ENCODE results near the gene AMMECR1.
"Not testable (repeated sequence)": the region's sequence is repeated elsewhere in the genome, so short reads cannot be mapped to it uniquely, and the experiment has no call there.

The AMMECR1 gene

GRCh38 chrX:110338935-110339334 is 21.1 kb upstream of the AMMECR1 start:
- POLR2A ChIA-PET (ENCODE audit: low non-redundant PET), result no interaction called here
- TF ChIP-seq, protein P1, sequence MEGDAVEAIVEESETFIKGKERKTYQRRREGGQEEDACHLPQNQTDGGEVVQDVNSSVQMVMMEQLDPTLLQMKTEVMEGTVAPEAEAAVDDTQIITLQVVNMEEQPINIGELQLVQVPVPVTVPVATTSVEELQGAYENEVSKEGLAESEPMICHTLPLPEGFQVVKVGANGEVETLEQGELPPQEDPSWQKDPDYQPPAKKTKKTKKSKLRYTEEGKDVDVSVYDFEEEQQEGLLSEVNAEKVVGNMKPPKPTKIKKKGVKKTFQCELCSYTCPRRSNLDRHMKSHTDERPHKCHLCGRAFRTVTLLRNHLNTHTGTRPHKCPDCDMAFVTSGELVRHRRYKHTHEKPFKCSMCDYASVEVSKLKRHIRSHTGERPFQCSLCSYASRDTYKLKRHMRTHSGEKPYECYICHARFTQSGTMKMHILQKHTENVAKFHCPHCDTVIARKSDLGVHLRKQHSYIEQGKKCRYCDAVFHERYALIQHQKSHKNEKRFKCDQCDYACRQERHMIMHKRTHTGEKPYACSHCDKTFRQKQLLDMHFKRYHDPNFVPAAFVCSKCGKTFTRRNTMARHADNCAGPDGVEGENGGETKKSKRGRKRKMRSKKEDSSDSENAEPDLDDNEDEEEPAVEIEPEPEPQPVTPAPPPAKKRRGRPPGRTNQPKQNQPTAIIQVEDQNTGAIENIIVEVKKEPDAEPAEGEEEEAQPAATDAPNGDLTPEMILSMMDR (conservative IDR thresholded peaks at IDR 0.05; ENCODE audit: low read depth), result no peak
- DNase-seq (ENCODE audit: low spot score), result peak; percentile 1
- CTCF ChIA-PET, result no interaction called here
- no peak overlapping the region for H3K27ac ChIP-seq

- CTCF ChIA-PET; DNase-seq (ENCODE audit: low spot score); H3K27ac ChIP-seq; POLR2A ChIA-PET (ENCODE audit: low non-redundant PET): not testable (repeated sequence)
These were observed 15.6 kb upstream of the AMMECR1 start for GRCh38 chrX:110333458-110333857.

GRCh38 chrX:110331444-110332030 is 13.7 kb upstream of the AMMECR1 start:
- POLR2A ChIA-PET (ENCODE audit: low non-redundant PET), result no interaction called here
- H3K27ac ChIP-seq, result no peak overlapping the region
- DNase-seq (ENCODE audit: low spot score), result no peak
- CTCF ChIA-PET, result no interaction called here
- TF ChIP-seq, protein P1 (conservative IDR thresholded peaks at IDR 0.05; ENCODE audit: low read depth), result no peak

DNA sequence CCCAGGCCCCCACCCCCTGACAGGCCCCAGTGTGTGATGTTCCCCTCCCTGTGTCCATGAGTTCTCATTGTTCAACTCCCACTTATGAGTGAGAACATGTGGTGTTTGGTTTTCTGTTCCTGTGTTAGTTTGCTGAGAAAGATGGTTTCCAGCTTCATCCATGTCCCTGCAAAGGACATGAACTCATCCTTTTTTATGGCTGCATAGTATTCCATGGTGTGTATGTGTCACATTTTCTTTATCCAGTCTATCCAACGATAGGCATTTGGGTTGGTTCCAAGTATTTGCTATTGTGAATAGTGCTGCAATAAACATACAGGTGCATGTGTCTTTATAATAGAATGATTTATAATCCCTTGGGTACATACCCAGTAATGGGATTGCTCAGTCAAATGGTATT is 10.7 kb upstream of the AMMECR1 start:
- H3K27ac ChIP-seq; CTCF ChIA-PET; POLR2A ChIA-PET (ENCODE audit: low non-redundant PET); DNase-seq (ENCODE audit: low spot score): not testable (repeated sequence)

- H3K27ac ChIP-seq, result no peak overlapping the region
- DNase-seq (ENCODE audit: low spot score), result no peak
- ChIA-PET CTCF (interaction anchor here (0.7 kb wide), 1 partner anchor 73 kb away, joined by 4 read pairs; no protein-coding TSS in a partner anchor), POLR2A (ENCODE audit: low non-redundant PET) (no interaction called here)
- TF ChIP-seq, protein P1 (conservative IDR thresholded peaks at IDR 0.05; ENCODE audit: low read depth), result no peak
These were observed 9.5 kb upstream of the AMMECR1 start for GRCh38 chrX:110327336-110327735.

DNA sequence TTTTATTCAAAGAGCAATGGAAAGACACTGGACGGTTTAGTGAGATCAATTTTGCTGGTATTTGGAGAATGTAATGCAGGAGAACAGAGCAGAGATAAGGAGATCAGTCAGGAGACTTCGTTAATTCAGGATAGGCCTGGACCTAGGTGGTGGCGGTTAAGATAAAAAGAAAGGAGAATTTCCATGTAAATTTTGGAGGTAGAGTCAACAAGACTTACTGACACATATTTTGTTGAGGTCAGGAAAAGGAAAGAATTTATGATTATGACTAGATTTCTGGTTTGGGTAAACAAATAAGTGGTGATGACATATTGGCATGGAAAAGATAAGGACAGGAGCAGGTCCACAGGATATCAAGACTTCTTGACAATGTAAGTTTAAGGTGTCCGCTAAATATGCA is 8.8 kb upstream of the AMMECR1 start:
- POLR2A ChIA-PET (ENCODE audit: low non-redundant PET), result no interaction called here
- CTCF ChIA-PET, result interaction anchor here (0.7 kb wide), 1 partner anchor 73 kb away, joined by 4 read pairs; no protein-coding TSS in a partner anchor

DNA sequence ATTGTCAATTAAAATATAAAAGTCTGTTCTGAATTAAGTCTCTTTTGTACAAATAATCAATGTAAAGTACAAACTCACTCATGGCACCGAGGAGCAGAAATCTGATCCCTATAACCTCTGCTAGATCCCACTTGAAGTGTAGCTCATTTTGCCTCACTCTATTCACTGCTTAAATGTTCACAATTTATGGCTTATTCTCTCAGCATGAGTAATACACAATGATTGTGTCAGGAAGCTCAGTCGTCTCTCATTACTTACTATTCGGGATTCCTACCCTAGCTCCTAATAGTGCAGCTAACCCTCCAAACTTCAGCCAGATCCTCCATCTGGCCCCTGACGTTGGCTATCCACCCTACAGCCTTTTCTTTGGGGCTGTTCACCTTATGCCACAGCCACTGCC is 4.7 kb upstream of the AMMECR1 start:
- ChIA-PET POLR2A (ENCODE audit: low non-redundant PET) (no interaction called here), CTCF (interaction anchor here (1.7 kb wide), 1 partner anchor 85 kb away, joined by 4 read pairs; no protein-coding TSS in a partner anchor)
- TF ChIP-seq, protein P1 (conservative IDR thresholded peaks at IDR 0.05; ENCODE audit: low read depth), result no peak
- no peak overlapping the region for H3K27ac ChIP-seq
- DNase-seq (ENCODE audit: low spot score), result no peak

More for the DNA sequence above, 8.8 kb upstream of the AMMECR1 start:
- H3K27ac ChIP-seq, result no peak overlapping the region
- no peak for DNase-seq (ENCODE audit: low spot score)
- TF ChIP-seq, protein P1 (conservative IDR thresholded peaks at IDR 0.05; ENCODE audit: low read depth), result no peak

- TF ChIP-seq, protein P1 (conservative IDR thresholded peaks at IDR 0.05; ENCODE audit: low read depth), result no peak
- POLR2A ChIA-PET (ENCODE audit: low non-redundant PET), result no interaction called here
- CTCF ChIA-PET, result no interaction called here
- no peak overlapping the region for H3K27ac ChIP-seq
- no peak for DNase-seq (ENCODE audit: low spot score)
These were observed 3.8 kb upstream of the AMMECR1 start for GRCh38 chrX:110321670-110322069.

All from RWPE1 (cell line).